Ishikawa (cell line): ENCODE data around the gene GYG1.

ENCODE experiments used
- CEBPB ChIP-seq: IDR thresholded peaks from 2 replicates; pipeline ENCODE4 v1.6.1; 2012
- CREB1 ChIP-seq: IDR thresholded peaks from 2 replicates; pipeline ENCODE4 v1.6.1; 2012; ENCODE audit warnings: low read depth
- EGR1 ChIP-seq: IDR thresholded peaks from 2 replicates; pipeline ENCODE4 v1.6.1; 2012
- EP300 ChIP-seq: IDR thresholded peaks from 2 replicates; pipeline ENCODE4 v1.6.1; 2012; ENCODE audit warnings: borderline replicate concordance
- FOXM1 ChIP-seq: IDR thresholded peaks from 2 replicates; pipeline ENCODE4 v1.6.1; 2012; ENCODE audit warnings: low read depth, borderline replicate concordance
- NFIC ChIP-seq: IDR thresholded peaks from 2 replicates; pipeline ENCODE4 v1.6.1; 2012
- RAD21 ChIP-seq: IDR thresholded peaks from 2 replicates; pipeline ENCODE4 v1.6.1; 2012; ENCODE audit warnings: low read depth
- REST ChIP-seq: IDR thresholded peaks from 2 replicates; pipeline ENCODE4 v1.6.1; 2012; ENCODE audit warnings: low read depth, mild to moderate bottlenecking
- TAF1 ChIP-seq: IDR thresholded peaks from 2 replicates; pipeline ENCODE4 v1.6.1; 2012; ENCODE audit warnings: low read depth, mild to moderate bottlenecking
- TCF12 ChIP-seq: IDR thresholded peaks from 2 replicates; pipeline ENCODE4 v1.6.1; 2012; ENCODE audit warnings: low read depth
- TEAD4 ChIP-seq: IDR thresholded peaks from 2 replicates; pipeline ENCODE4 v1.6.1; 2012
- USF1 ChIP-seq: IDR thresholded peaks from 2 replicates; pipeline ENCODE4 v1.6.1; 2012
- YY1 ChIP-seq: IDR thresholded peaks from 2 replicates; pipeline ENCODE4 v1.6.1; 2012; ENCODE audit warnings: low read depth
- ZBTB7A ChIP-seq: IDR thresholded peaks from 2 replicates; pipeline ENCODE4 v1.6.1; 2012; ENCODE audit warnings: low read depth
- TF ChIP-seq, protein P1 (sequence below): IDR thresholded peaks from 2 replicates; pipeline ENCODE4 v1.6.1; 2012

GYG1 gene

GRCh38 chr3:148991219-148992026 is at the start of gene GYG1:
GYG1 (plus strand) TSS chr3:148991540; CDS start chr3:148991641, 101 bp downstream.
- peak; percentile 96 for TF ChIP-seq USF1
- TF ChIP-seq CEBPB, result no peak
- TF ChIP-seq TAF1, result peak; percentile 44; the same call in 1 of the 2 replicates
- no peak for TF ChIP-seq EP300
- peak; percentile 27; the same call in 1 of the 2 replicates for TF ChIP-seq TCF12
- peak; percentile 84 for TF ChIP-seq ZBTB7A
- TF ChIP-seq, protein P1, sequence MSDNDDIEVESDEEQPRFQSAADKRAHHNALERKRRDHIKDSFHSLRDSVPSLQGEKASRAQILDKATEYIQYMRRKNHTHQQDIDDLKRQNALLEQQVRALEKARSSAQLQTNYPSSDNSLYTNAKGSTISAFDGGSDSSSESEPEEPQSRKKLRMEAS, result peak; percentile 62; the same call in 1 of the 2 replicates
- TF ChIP-seq TEAD4, result no peak
- no peak for TF ChIP-seq REST
- TF ChIP-seq NFIC, result no peak
- TF ChIP-seq FOXM1, result no peak
- peak; percentile 7; the same call in 1 of the 2 replicates for TF ChIP-seq RAD21
- TF ChIP-seq CREB1, result no peak
- no peak for TF ChIP-seq EGR1
- no peak for TF ChIP-seq YY1

DNA sequence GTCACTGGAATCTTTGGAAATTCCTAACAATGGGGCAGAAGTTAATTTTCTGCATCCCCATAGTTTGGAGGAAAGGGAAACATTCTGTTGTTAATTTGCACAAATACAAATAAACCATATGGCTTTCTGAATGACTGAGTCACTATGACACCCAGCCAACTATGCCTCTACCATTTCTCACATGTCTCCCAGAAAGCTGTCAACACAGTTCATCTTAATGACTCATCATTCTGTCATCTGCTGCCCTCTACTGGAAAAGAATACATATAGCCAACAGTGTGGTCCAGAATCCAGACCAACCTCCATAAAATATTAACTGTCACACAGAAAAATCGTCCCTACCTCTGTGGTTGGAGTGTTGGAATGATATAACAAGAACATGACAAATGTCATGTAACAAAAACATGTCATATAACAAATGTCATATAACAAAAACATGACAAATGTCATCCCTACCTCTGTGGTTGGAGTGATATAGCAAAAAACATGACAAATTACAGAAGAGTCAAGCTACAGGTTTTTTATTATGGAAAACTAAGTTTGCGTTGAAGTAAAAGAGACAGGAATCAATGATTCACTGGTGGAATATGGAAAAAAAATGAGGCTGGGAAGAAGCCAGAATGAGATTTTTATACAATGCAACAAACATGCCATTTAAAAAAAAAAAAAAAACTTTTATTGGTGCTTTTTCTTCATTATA is 47.7 kb upstream of the GYG1 start:
- TF ChIP-seq YY1 (no peak), TAF1 (no peak), RAD21 (peak; percentile 94), FOXM1 (no peak), TCF12 (no peak), NFIC (peak; percentile 42; the same call in 1 of the 2 replicates)
- TF ChIP-seq, protein P1, result no peak

- TF ChIP-seq, protein P1, result no peak
- TF ChIP-seq TAF1 (no peak), TEAD4 (no peak), CREB1 (no peak), TCF12 (no peak), RAD21 (no peak), NFIC (no peak), FOXM1 (no peak), USF1 (no peak), EP300 (no peak), EGR1 (no peak)
These were observed 46.2 kb upstream of the GYG1 start for GRCh38 chr3:148945116-148945515.

GRCh38 chr3:148948913-148949657 is 42.3 kb upstream of the GYG1 start:
- TF ChIP-seq CEBPB (no peak), TEAD4 (no peak), YY1 (no peak), RAD21 (no peak), REST (no peak)
- TF ChIP-seq, protein P1, result no peak
